ENCODE data around the gene LPAR5.

Gene LPAR5

DNA sequence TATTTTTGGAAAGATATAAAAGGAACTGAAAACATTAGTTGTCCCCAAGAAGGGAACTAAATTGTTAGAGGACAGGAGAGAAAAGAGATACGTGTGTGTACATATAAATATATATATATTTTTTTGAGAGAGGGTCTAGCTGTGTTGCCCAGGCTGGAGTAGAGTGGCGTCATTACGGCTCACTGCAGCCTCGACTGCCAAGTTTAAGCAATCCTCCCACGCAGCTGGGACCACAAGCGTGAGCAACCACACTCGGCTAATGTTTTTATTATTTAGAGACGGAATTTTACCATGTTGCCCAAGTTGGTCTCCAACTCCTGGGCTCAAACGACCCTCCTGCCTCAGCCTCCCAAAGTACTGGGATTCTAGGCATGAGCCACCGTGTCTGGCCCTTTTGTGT is 51.5 kb downstream of the LPAR5 start:
- TF ChIP-seq, protein P1, sequence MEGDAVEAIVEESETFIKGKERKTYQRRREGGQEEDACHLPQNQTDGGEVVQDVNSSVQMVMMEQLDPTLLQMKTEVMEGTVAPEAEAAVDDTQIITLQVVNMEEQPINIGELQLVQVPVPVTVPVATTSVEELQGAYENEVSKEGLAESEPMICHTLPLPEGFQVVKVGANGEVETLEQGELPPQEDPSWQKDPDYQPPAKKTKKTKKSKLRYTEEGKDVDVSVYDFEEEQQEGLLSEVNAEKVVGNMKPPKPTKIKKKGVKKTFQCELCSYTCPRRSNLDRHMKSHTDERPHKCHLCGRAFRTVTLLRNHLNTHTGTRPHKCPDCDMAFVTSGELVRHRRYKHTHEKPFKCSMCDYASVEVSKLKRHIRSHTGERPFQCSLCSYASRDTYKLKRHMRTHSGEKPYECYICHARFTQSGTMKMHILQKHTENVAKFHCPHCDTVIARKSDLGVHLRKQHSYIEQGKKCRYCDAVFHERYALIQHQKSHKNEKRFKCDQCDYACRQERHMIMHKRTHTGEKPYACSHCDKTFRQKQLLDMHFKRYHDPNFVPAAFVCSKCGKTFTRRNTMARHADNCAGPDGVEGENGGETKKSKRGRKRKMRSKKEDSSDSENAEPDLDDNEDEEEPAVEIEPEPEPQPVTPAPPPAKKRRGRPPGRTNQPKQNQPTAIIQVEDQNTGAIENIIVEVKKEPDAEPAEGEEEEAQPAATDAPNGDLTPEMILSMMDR (IDR thresholded peaks at IDR 0.05; ENCODE audit: extremely low read depth, insufficient read depth, missing control alignments), result no peak
- DNase-seq (ENCODE audit: low spot score), result no peak
- in situ Hi-C loops (cut with MboI; ENCODE audit: low pct_unique_long_range_greater_than_20kb, low sequenced_read_pairs, unreplicated experiment), result no loop called here

DNA sequence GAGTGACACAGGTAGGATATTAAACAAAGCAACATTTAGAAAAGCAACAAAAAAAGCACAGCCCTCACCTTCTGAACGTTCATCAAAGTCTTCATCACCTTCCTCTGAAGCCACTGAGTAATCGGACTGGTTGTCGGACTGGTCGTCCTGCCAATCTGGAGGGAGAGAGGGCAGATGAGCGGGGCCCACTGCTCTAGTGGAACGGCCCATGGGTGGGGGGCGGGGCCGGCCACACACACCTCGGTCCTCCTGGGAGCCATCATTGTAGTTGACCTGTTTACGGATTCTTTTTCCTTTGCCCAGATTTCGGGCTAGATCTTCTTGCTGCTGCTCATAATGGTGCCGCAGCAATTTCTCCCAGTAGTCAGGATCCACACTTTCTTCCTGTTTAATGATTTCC is 52.8 kb downstream of the LPAR5 start:
- no peak for DNase-seq (ENCODE audit: low spot score)
- in situ Hi-C loops (cut with MboI; ENCODE audit: low pct_unique_long_range_greater_than_20kb, low sequenced_read_pairs, unreplicated experiment), result no loop called here
- TF ChIP-seq, protein P1 (IDR thresholded peaks at IDR 0.05; ENCODE audit: extremely low read depth, insufficient read depth, missing control alignments), result no peak

- in situ Hi-C loops (cut with MboI; ENCODE audit: low pct_unique_long_range_greater_than_20kb, low sequenced_read_pairs, unreplicated experiment), result no loop called here
- TF ChIP-seq, protein P1 (IDR thresholded peaks at IDR 0.05; ENCODE audit: extremely low read depth, insufficient read depth, missing control alignments), result no peak
- DNase-seq (ENCODE audit: low spot score), result no peak
These were observed 53.6 kb downstream of the LPAR5 start for GRCh38 chr12:6582196-6582595.

DNA sequence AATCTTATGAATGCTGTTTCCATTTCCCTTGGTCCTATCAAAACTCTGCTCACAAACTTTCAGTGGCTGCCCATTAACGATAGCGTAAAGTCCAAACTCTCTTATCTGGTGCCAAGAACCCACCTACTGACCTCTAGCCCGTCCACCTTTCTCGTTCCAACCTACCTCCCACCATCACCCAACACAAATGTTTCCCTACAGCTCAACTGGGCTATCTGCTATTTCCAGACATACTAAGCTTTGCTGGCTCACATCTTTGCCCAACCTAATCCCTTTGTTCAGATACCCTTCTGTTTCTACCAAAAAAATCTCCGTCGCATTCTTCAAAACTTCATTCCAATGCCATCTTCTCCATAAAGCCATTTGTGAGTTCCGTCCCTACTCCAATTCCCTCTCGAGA is 60.1 kb downstream of the LPAR5 start:
- in situ Hi-C loops (cut with MboI; ENCODE audit: low pct_unique_long_range_greater_than_20kb, low sequenced_read_pairs, unreplicated experiment), result no loop called here
- DNase-seq (ENCODE audit: low spot score), result no peak
- TF ChIP-seq, protein P1 (IDR thresholded peaks at IDR 0.05; ENCODE audit: extremely low read depth, insufficient read depth, missing control alignments), result no peak

DNA sequence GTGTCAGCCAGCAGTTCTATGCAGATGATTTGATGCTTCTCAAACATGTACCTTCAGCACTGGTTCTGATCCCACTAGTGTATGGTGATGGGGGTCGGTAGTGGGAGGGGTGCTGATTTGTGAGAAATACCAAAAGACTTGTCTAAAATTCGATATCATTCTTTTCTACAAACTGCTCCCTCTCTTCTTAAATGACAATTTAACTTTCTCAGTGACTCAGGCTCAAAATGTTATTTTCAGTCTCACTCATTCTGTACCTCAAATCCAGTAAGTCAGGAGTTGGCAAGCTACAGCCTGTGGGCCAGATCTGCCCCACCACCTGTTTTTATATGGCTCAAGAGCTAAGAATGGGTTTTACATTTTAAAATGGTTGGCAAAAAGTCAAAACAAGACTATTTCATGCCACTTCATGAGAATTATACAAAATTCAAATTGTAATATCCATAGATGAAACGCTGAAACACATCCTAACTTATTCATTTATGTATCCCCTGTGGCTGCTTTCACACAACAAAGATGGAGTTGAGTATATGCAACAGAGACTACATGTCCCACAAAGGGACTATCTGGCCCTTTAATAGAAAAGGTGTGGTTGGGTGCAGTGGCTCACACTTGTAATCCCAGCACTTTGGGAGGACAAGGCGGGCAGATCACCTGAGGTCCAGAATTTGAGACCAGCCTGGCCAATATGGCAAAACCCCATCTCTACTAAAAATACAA is 61.0 kb downstream of the LPAR5 start:
- no peak for DNase-seq (ENCODE audit: low spot score)
- TF ChIP-seq, protein P1 (IDR thresholded peaks at IDR 0.05; ENCODE audit: extremely low read depth, insufficient read depth, missing control alignments), result no peak
- in situ Hi-C loops (cut with MboI; ENCODE audit: low pct_unique_long_range_greater_than_20kb, low sequenced_read_pairs, unreplicated experiment), result no loop called here

DNA sequence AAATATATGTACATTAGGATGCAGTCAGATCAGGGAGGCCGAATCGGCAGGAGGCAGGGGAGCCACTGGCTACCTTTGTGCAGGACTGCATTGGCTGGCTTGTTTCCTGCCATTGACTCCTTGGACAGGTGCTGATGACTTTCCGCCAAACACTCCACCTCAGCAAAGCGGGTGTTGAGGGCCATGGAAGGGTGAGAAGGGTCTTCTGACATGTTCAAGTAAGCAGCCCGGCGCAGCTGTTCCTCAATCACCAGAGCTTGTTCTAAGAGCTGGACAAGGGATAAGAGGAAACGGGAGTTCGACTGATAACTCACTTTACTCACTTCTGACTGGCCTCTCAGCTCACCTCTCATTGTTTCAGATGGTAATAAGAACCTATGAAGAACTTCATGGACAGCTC is 62.8 kb downstream of the LPAR5 start:
- no peak for DNase-seq (ENCODE audit: low spot score)
- in situ Hi-C loops (cut with MboI; ENCODE audit: low pct_unique_long_range_greater_than_20kb, low sequenced_read_pairs, unreplicated experiment), result no loop called here
- TF ChIP-seq, protein P1 (IDR thresholded peaks at IDR 0.05; ENCODE audit: extremely low read depth, insufficient read depth, missing control alignments), result no peak
